H1 (cell line): ENCODE results near the gene TTC8.

Source experiments
- CTCF ChIP-seq, 3 experiments: IDR thresholded peaks; 1 replicate in 2 of 3; 2 replicates in 1 of 3; pipeline versions ENCODE4 v1.5.1 to v1.6.1; 2011; ENCODE audit warnings: low read length in 3 of 3, mild to moderate bottlenecking in 3 of 3, inconsistent platforms in 2 of 3, low read depth in 1 of 3, moderate library complexity in 1 of 3; ENCODE audit not compliant: insufficient read depth in 1 of 3; ENCODE audit errors: control extremely low read depth in 1 of 3
- EZH2 ChIP-seq: fragments of 200-600 bp; sonication (generic); IDR thresholded peaks from 2 replicates; pipeline ENCODE4 v1.7.1; 2012; ENCODE audit warnings: low read depth, mild to moderate bottlenecking, moderate library complexity, low read length, inconsistent platforms; ENCODE audit not compliant: severe bottlenecking

GRCh38 chr14:88799522-88799921, 24.9 kb upstream of the TTC8 start:
- TF ChIP-seq EZH2: no peak
- no peak for TF ChIP-seq CTCF (IDR thresholded peaks at IDR 0.05; ENCODE audit: control extremely low read depth in 1 of 3, insufficient read depth in 1 of 3, low read depth in 1 of 3, low read length in 3 of 3)
